GM12872 (cell line): ENCODE data around the gene ZNF331.

Experiments
- CTCF ChIP-seq: IDR thresholded peaks from 3 replicates; pipeline ENCODE4 v1.5.1; 2011; ENCODE audit warnings: low read depth, mild to moderate bottlenecking, low read length, moderate library complexity; ENCODE audit not compliant: insufficient read depth

The ZNF331 gene

DNA sequence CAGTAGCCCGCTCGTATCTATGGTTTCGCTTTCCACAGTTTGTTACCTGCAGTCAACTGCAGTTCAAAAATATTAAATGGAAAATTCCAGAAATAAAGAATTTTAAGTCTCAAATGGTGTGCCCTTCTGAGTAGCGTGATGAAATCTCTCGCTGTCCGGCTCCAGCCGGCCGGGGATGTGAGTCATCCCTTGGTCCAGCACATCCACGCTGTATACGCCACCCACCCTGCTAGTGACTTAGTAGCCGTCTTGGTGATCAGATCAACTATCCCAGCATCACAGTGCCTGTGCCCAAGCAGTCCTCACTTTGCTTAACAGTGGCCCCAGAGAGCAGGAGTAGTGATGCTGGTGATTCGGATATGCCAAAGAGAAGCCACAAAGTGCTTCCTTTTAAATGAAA lies 40.0 kb downstream of the ZNF331 start:
- TF ChIP-seq CTCF = no peak

DNA sequence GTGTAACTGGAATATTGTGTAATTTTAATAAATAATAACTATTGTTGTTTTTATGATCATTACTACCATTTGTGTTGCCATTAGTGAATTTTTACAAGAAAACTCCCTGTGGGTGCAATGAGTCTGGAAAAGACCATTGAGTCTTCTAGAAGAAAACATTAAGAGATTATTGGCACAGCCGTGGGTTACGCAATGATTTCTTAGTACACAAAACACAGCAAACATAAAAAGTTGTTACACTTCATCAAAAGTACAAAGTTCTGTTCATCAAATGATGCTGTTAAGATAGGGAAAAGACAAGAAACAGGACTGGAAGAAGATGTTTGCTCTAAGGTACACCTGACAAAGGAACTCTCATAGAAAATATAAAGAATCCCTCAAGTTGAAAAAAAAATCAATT lies 41.6 kb downstream of the ZNF331 start:
- no peak for TF ChIP-seq CTCF

DNA sequence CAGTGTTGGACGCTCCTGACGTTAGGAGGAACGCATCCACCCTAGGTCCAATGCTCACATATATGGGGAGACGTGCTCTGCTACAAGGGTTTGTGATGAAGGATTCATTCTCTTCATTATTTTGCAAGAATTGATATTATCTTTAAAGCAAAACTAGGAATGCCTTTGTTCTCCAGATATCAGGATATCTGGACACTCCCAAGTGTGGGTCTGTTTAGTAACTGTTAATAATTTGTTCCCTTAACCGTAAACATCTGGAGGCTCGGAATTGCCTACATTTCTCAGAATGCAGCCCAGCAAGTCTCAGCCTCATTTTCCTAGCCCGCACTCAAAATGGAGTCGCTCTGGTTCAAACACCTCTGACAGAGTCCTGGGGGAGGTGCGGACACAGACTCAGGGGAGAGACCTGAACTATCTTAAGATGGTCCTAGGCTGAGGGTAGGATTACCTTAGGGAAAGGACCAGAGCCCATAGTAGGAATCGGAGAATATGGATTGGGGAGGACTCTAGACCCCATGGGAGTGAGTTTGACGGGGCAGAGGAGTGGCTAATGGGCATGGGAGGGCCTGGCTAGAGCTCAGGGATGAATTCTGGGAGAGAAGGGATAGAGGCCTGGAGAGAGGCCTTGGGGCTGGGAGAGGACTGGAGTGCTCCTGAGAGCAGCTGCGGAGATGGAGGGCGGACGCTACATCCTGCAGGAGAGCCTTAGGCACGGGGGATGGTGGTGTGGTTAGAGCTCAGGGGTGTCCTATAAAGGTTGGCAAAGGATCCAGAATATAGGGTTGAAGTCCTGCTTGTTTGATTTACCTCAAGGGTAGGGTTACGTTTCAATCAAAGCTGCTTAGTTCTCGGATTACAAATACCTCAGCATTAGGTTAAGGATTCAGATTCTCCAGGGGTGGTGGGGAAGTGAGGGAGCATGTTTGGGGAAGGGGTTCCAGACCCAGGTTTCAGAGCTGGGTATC lies 43.2 kb downstream of the ZNF331 start:
- no peak for TF ChIP-seq CTCF

DNA sequence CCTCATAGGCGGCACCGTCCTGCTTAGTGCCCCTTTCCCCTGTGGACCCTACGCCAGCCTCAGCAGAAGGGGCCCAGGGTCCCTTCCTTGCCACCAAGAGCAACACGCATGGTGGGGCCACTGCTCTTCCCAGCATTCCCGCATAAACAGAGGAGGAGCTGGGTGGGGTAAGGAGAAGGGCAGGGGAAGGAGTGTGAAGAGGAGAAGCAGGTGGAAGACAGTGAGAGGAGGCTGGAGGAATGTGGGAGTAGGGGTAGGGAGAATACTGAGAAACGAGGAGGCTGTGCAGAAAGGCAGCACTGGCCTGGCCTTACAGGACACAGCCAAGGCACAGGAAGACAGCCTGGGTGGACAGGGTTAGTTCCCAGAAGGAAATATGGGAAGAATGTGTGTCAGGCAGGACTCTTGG lies 43.9 kb downstream of the ZNF331 start:
- TF ChIP-seq CTCF = no peak

DNA sequence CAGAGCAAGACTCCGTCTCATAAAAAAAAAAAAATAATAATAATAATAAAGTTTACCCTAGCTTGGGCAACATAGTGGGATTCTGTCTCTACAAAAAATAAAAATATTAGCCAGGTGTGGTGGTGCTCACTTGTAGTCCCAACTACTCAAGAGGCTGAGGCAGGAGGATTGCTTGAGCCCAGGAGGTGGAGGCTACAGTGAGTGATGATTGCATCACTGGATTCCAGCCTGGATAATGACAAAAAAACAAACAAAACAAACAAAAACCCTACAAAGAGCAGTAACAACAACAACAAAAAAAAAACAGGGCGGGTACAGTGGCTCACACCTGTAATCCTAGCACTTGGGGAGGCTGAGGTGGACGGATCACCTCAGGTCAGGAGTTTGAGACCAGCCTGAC lies 45.2 kb downstream of the ZNF331 start:
- no peak for TF ChIP-seq CTCF

DNA sequence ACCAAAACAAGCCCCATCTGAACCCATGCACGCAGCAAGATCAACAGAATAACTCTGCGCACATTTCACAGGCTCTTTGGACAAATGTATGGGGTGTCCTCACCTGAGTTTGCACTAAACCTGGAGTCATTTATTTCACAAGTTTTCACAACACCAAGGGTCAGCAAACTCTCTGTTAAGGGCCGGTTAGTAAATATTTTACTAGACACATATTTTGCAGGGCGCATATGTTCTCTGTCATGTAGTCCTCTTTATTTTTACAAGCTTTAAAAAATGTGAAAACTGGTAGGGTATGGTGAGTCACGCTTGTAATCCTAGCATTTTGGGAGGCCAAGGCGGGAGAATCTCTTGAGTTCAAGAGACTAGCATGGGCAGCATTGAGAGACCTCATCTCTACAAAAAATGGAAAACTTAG lies 48.3 kb downstream of the ZNF331 start:
- TF ChIP-seq CTCF = no peak

DNA sequence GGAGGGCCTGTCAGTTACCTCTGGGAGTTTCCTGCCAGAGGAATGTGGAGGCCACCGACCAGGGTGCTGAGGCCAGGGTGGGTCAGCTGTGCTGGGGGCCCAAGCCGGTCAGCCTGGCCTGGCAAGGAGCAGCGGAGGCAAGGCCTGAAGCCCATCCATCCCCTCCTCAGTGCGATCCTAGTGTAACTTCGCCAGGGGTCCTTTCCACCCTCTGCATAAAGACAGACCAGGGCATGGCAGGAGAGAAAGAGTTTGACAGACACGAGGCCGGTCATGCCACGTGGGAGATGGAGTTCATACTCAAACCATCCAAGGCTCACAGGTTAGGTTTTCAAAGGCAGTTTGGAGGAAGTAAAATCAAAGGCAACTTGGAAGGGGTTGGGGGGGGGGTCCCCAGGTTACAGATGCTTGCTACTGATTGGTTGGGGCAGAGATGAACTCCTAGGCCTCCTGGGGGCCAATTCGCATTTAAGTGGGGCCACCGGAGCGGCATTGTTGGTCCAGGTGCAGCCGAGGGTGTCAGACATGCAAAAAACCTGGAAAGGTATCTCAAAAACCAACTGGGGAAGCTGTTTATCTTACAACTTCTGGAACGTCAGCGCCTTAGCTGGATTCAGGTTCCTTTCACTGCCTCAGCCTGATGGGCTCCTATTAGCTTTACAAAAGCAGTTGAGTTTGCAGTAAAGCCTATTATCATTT lies 57.0 kb downstream of the ZNF331 start:
- no peak for TF ChIP-seq CTCF
